Hepatocyte (in vitro differentiated cells): ENCODE results near the gene CNIH2. TPM values are rescaled to one million over a fixed set of nuclear protein-coding genes. Genes with fewer than 3 reads are reported as not detected.
A peak's percentile ranks its signal among the peaks of the same experiment; 100 is the strongest.

Source experiments
- DNase-seq: peaks from one replicate; pipeline ENCODE4 v3.0.0-alpha.2; 2016; ENCODE audit warnings: low spot score
- H2AFZ ChIP-seq: fragments of 200-600 bp; sonication (generic); 2 replicates; pipeline ENCODE4 v1.6.0; 2016; ENCODE audit warnings: antibody characterized with exemption, mild to moderate bottlenecking
- H3K27ac ChIP-seq: fragments of 200-600 bp; sonication (generic); 2 replicates; pipeline ENCODE4 v1.5.1; 2016; ENCODE audit warnings: mild to moderate bottlenecking
- H3K27me3 ChIP-seq: fragments of 200-600 bp; sonication (generic); 2 replicates; pipeline ENCODE4 v1.6.1; 2016
- H3K36me3 ChIP-seq: fragments of 200-600 bp; sonication (generic); replicated peaks from 2 replicates; pipeline ENCODE4 v1.5.1; 2016; ENCODE audit warnings: low read depth; ENCODE audit not compliant: insufficient read depth
- H3K4me1 ChIP-seq: fragments of 200-600 bp; sonication (generic); 2 replicates; pipeline ENCODE4 v1.5.1; 2016; ENCODE audit warnings: mild to moderate bottlenecking, moderate library complexity; ENCODE audit not compliant: insufficient read depth
- H3K4me2 ChIP-seq: fragments of 200-600 bp; sonication (generic); 2 replicates; pipeline ENCODE4 v1.6.0; 2016
- H3K4me3 ChIP-seq: fragments of 200-600 bp; sonication (generic); 2 replicates; pipeline ENCODE4 v1.5.1; 2016; ENCODE audit warnings: mild to moderate bottlenecking
- H3K79me2 ChIP-seq: fragments of 200-600 bp; sonication (generic); 2 replicates; pipeline ENCODE4 v1.6.0; 2017; ENCODE audit warnings: mild to moderate bottlenecking
- H3K9me2 ChIP-seq: fragments of 200-600 bp; sonication (generic); replicated peaks from 2 replicates; pipeline ENCODE4 v1.6.0; 2017; ENCODE audit warnings: mild to moderate bottlenecking; ENCODE audit not compliant: insufficient read depth
- H3K9me3 ChIP-seq: fragments of 200-600 bp; sonication (generic); 2 replicates; pipeline ENCODE4 v1.5.1; 2016; ENCODE audit warnings: low read depth, mild to moderate bottlenecking
- H4K20me1 ChIP-seq: fragments of 200-600 bp; sonication (generic); 2 replicates; pipeline ENCODE4 v1.6.0; 2016; ENCODE audit warnings: mild to moderate bottlenecking; ENCODE audit not compliant: insufficient read depth, poor library complexity, severe bottlenecking
- EZH2 ChIP-seq: fragments of 200-600 bp; sonication (generic); IDR thresholded peaks from 2 replicates; pipeline ENCODE4 v1.6.1; 2016; ENCODE audit warnings: antibody characterized with exemption, mild to moderate bottlenecking, borderline replicate concordance
- EZH2phosphoT487 ChIP-seq: fragments of 200-600 bp; sonication (generic); IDR thresholded peaks from one replicate; pipeline ENCODE4 v1.6.1; 2018; ENCODE audit warnings: antibody characterized with exemption, mild to moderate bottlenecking, low read depth, moderate library complexity; ENCODE audit not compliant: unreplicated experiment, severe bottlenecking
- WGBS: methylation state at CpG from one replicate; pipeline ENCODE4 v1.1.6; 2016; ENCODE audit warnings: low lambda C conversion rate; ENCODE audit errors: missing lambda C conversion rate; 5-methylcytosine and 5-hydroxymethylcytosine counted together
- polyA plus RNA-seq: library from polyadenylated mRNA; unstranded; fragments of >200 nt; fragmentation: Nextera tagmentation; extraction: Ambion mirVana; gene quantifications from 2 replicates; pipeline ENCODE4 v1.2.1, GENCODE V29; 2016
- total RNA-seq: library from RNA; depleted of rRNA; stranded (reverse); fragments of >200 nt; gene quantifications from 2 replicates; pipeline ENCODE4 v1.2.3, GENCODE V29; 2014
- TF ChIP-seq, protein P1 (sequence below): fragments of 200-600 bp; sonication (generic); IDR thresholded peaks from 2 replicates; pipeline ENCODE4 v1.5.1; 2016; ENCODE audit warnings: antibody characterized with exemption, mild to moderate bottlenecking; ENCODE audit not compliant: poor library complexity

Gene CNIH2
- total and polyA plus RNA-seq, 2 experiments from 2014 or later = 1.7 to 6.2 TPM

DNA sequence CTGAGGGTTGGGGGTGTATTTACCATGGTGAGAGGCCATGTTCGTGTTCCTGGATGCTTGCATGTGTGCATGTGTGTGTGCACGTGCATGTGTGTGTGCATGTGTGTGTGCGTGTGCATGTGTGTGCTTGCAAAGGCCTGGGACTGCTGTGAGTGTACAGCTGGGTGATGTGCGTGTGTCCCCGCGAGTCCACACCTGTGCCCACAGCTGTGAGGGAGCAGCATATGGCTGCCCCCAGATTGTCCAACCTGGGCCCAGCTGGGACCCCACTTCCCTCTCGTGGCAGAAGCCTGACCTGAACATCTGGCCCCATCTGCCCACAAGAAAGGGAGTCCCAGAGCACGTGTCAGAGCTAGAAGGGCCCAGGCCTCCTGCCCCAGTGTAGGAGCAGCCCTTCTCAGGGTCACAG, 47.3 kb downstream of the CNIH2 start:
- no peak for DNase-seq
- Histone ChIP-seq H3K36me3 (no peaks in the 10 kb centered on the region), H3K9me2 (no peaks in the 10 kb centered on the region), H3K79me2 (no peaks in the 10 kb centered on the region), H3K9me3 (no peaks in the 10 kb centered on the region), H4K20me1 (no peaks in the 10 kb centered on the region), H3K4me1 (peaks cover 46% of the 10 kb centered on the region), H3K4me3 (no peak overlapping the region), H3K27me3 (no peaks in the 10 kb centered on the region), H3K27ac (peak overlapping the region; percentile 94), H2AFZ (no peak overlapping the region), H3K4me2 (no peak overlapping the region)
- TF ChIP-seq, protein P1, sequence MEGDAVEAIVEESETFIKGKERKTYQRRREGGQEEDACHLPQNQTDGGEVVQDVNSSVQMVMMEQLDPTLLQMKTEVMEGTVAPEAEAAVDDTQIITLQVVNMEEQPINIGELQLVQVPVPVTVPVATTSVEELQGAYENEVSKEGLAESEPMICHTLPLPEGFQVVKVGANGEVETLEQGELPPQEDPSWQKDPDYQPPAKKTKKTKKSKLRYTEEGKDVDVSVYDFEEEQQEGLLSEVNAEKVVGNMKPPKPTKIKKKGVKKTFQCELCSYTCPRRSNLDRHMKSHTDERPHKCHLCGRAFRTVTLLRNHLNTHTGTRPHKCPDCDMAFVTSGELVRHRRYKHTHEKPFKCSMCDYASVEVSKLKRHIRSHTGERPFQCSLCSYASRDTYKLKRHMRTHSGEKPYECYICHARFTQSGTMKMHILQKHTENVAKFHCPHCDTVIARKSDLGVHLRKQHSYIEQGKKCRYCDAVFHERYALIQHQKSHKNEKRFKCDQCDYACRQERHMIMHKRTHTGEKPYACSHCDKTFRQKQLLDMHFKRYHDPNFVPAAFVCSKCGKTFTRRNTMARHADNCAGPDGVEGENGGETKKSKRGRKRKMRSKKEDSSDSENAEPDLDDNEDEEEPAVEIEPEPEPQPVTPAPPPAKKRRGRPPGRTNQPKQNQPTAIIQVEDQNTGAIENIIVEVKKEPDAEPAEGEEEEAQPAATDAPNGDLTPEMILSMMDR = no peak
- TF ChIP-seq EZH2 (no peak), EZH2phosphoT487 (no peak)
- WGBS = 85% methylated on average over 8 of the region's 8 CpGs

DNA sequence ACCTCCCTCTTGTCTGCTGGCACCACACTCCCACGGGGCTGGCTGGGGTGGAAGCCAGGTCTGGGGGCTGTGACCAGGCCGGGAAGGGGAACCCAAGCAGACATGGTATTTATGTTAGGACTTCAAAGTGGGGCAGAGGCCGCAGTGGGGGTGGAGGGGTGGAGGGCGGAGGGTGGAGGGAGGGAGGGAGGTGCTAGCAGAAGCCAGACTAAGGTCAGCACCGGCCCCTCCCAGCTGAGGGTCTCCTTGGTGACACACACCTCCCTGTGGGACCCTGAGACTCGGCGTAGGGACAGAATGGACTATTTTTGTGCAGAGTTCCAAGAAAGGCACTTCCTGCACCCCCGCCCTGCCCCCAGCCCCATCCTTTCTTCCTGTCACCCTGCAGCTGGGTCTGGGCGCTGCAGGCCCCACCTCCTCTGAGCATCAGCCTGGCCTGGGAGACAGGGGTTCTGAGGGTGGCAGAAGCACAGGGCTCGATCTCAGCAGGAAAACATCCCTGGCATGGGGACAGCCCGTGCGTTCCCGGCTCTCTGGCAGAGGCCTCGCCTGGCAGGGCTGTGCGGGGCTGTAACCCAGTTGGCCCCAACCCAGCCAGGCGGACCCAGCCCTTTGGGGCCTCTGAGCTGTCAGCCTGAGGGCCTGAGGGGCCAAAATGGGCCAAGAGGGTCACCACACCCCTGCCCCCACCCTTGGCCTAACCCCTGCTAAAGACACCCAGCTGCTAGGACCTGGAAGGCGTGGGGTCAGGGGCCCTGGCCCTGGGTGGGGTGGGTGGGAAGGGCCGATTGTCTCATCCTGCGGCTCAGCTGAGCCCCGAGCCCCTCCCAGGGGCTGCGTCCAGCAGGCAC, 48.5 kb downstream of the CNIH2 start:
- Histone ChIP-seq H3K4me2 (peak overlapping the region; percentile 53), H3K9me3 (no peaks in the 10 kb centered on the region), H3K9me2 (no peaks in the 10 kb centered on the region), H2AFZ (no peak overlapping the region), H3K79me2 (no peaks in the 10 kb centered on the region), H3K27ac (peak overlapping the region; percentile 94), H4K20me1 (no peaks in the 10 kb centered on the region), H3K36me3 (no peaks in the 10 kb centered on the region), H3K4me1 (peaks cover 46% of the 10 kb centered on the region), H3K4me3 (no peak overlapping the region), H3K27me3 (no peaks in the 10 kb centered on the region)
- TF ChIP-seq EZH2phosphoT487 (no peak), EZH2 (no peak)
- TF ChIP-seq, protein P1 = no peak
- DNase-seq = peak; percentile 56
- WGBS = 38% methylated on average over 14 of the region's 21 CpGs

DNA sequence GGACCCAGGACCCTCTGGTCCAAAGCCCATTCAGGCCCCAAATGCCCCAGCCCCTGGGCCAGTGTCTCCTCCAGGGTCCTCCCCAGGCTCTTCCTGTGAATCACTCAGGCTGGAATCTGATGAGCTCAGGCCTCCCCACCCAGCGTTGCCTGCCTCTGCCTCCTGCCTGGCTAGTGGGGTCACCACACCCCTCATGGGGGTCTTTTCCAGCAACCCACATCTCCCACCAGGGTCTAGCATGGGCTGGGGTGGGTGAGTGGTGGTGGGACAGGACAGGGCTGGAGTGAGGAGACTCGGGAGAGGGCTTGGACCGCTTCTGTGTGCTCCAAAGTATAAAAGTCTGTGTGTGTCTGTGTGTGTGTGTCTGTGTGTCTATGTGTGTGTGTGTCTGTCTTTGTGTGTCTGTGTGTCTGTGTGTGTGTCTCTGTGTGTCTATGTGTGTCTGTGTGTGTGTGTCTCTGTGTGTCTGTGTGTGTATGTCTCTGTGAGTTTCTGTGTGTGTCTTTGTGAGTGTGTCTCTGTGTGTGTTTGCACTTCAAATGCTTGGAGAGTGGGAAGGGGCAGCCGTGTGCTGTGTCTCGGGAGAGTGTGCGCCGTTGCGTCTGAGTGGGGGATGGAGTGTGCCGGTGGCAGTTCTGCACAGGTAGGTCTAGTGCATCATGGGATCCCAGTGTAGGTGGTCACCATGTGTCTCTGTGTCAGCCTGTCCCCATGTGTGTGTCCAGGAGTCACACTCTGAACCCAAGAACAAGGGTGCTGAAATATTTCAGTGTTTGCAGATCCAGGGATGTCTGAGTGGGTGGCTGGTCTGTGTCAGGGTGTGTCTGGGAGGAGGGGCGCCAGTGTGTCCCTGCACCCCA, 49.4 kb downstream of the CNIH2 start:
- 81% methylated on average over 10 of the region's 10 CpGs for WGBS
- Histone ChIP-seq H3K4me3 (no peak overlapping the region), H3K4me1 (peaks cover 46% of the 10 kb centered on the region), H3K27me3 (no peaks in the 10 kb centered on the region), H3K27ac (peak overlapping the region; percentile 94), H3K9me3 (no peaks in the 10 kb centered on the region), H3K36me3 (no peaks in the 10 kb centered on the region), H3K79me2 (no peaks in the 10 kb centered on the region), H3K4me2 (peak overlapping the region; percentile 53), H2AFZ (no peak overlapping the region), H4K20me1 (no peaks in the 10 kb centered on the region), H3K9me2 (no peaks in the 10 kb centered on the region)
- peak; percentile 56 for DNase-seq
- no peak for TF ChIP-seq EZH2phosphoT487
- no peak for TF ChIP-seq EZH2
- TF ChIP-seq, protein P1 = no peak
